ENCODE results near the gene ID1.

DNA sequence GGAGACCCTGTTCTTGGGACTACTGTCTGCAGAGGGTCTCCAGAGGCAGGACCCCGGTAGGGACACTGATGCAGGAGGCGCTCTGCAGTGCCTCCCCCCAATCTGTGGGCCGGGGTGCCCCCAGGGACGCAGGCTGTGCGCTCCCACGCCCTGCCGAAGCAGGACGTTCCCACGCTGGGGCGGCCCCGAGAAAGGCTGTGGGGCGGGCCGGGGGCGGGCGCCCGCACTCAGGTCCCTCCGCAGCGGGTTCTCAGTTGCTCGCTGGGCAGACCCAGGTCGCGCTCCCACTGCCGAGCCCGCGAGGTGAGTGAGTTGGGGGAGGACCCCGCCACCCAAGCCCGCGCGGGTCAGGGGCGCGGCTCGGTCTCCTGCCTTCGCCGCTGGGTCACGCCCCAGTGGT, 32.6 kb downstream of the ID1 start, which contains the start of gene COX4I2:
- TF ChIP-seq RAD21 (conservative IDR thresholded peaks at IDR 0.05) (no peak), SMC3 (conservative IDR thresholded peaks at IDR 0.05; ENCODE audit: poor library complexity) (no peak), EP300 (conservative IDR thresholded peaks at IDR 0.05; ENCODE audit: poor library complexity, severe bottlenecking) (no peak), POLR2AphosphoS5 (IDR thresholded peaks at IDR 0.05) (no peak), EZH2 (IDR thresholded peaks at IDR 0.05; ENCODE audit: borderline replicate concordance, insufficient read depth, low read length, poor library complexity, severe bottlenecking) (no peak), MXI1 (conservative IDR thresholded peaks at IDR 0.05; ENCODE audit: poor library complexity, severe bottlenecking) (no peak)
- TF ChIP-seq, protein P1, sequence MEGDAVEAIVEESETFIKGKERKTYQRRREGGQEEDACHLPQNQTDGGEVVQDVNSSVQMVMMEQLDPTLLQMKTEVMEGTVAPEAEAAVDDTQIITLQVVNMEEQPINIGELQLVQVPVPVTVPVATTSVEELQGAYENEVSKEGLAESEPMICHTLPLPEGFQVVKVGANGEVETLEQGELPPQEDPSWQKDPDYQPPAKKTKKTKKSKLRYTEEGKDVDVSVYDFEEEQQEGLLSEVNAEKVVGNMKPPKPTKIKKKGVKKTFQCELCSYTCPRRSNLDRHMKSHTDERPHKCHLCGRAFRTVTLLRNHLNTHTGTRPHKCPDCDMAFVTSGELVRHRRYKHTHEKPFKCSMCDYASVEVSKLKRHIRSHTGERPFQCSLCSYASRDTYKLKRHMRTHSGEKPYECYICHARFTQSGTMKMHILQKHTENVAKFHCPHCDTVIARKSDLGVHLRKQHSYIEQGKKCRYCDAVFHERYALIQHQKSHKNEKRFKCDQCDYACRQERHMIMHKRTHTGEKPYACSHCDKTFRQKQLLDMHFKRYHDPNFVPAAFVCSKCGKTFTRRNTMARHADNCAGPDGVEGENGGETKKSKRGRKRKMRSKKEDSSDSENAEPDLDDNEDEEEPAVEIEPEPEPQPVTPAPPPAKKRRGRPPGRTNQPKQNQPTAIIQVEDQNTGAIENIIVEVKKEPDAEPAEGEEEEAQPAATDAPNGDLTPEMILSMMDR (IDR thresholded peaks at IDR 0.05; ENCODE audit: poor library complexity, severe bottlenecking): no peak
- TF ChIP-seq, protein P2, sequence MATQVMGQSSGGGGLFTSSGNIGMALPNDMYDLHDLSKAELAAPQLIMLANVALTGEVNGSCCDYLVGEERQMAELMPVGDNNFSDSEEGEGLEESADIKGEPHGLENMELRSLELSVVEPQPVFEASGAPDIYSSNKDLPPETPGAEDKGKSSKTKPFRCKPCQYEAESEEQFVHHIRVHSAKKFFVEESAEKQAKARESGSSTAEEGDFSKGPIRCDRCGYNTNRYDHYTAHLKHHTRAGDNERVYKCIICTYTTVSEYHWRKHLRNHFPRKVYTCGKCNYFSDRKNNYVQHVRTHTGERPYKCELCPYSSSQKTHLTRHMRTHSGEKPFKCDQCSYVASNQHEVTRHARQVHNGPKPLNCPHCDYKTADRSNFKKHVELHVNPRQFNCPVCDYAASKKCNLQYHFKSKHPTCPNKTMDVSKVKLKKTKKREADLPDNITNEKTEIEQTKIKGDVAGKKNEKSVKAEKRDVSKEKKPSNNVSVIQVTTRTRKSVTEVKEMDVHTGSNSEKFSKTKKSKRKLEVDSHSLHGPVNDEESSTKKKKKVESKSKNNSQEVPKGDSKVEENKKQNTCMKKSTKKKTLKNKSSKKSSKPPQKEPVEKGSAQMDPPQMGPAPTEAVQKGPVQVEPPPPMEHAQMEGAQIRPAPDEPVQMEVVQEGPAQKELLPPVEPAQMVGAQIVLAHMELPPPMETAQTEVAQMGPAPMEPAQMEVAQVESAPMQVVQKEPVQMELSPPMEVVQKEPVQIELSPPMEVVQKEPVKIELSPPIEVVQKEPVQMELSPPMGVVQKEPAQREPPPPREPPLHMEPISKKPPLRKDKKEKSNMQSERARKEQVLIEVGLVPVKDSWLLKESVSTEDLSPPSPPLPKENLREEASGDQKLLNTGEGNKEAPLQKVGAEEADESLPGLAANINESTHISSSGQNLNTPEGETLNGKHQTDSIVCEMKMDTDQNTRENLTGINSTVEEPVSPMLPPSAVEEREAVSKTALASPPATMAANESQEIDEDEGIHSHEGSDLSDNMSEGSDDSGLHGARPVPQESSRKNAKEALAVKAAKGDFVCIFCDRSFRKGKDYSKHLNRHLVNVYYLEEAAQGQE (IDR thresholded peaks at IDR 0.05; ENCODE audit: borderline replicate concordance): no peak

Data from neural cell (in vitro differentiated cells).